HUES6 (cell line): Measurements from ENCODE around the gene TMEM101.
"Not testable (repeated sequence)": the region's sequence is repeated elsewhere in the genome, so short reads cannot be mapped to it uniquely, and the experiment has no call there.

Experiments
- H3K27ac ChIP-seq: 2 replicates; pipeline ENCODE4 v1.7.0; 2013; ENCODE audit warnings: low read depth, mild to moderate bottlenecking, low read length, inconsistent platforms
- H3K27me3 ChIP-seq: 2 replicates; pipeline ENCODE4 v1.6.1; 2013; ENCODE audit warnings: low read length; ENCODE audit not compliant: control insufficient read depth, insufficient read depth
- H3K36me3 ChIP-seq: 2 replicates; pipeline ENCODE4 v1.6.1; 2013; ENCODE audit warnings: low read length; ENCODE audit not compliant: control insufficient read depth, insufficient read depth
- H3K4me1 ChIP-seq: 2 replicates; pipeline ENCODE4 v1.6.1; 2013; ENCODE audit warnings: low read length; ENCODE audit not compliant: control insufficient read depth, insufficient read depth
- H3K4me3 ChIP-seq: 2 replicates; pipeline ENCODE4 v1.5.1; 2013; ENCODE audit warnings: low read depth, low read length
- H3K9ac ChIP-seq: one replicate; pipeline ENCODE4 v1.6.1; 2013; ENCODE audit warnings: mild to moderate bottlenecking, low read length
- H3K9me3 ChIP-seq: 2 replicates; pipeline ENCODE4 v1.6.1; 2013; ENCODE audit warnings: low read depth, low read length; ENCODE audit not compliant: control insufficient read depth, insufficient read depth

The TMEM101 gene

GRCh38 chr17:43983515-43984411 lies 31.0 kb downstream of the TMEM101 start:
- Histone ChIP-seq H3K4me1 (peaks cover 9% of the 10 kb centered on the region), H3K27me3 (peaks cover 40% of the 10 kb centered on the region), H3K4me3 (peak overlapping the region; percentile 83), H3K27ac (no peak overlapping the region), H3K9ac (peak overlapping the region; percentile 30), H3K9me3 (no peaks in the 10 kb centered on the region), H3K36me3 (no peaks in the 10 kb centered on the region)

- no peaks in the 10 kb centered on the region for H3K36me3 ChIP-seq
- H3K27ac ChIP-seq: no peak overlapping the region
- peaks cover 9% of the 10 kb centered on the region for H3K4me1 ChIP-seq
- peaks cover 45% of the 10 kb centered on the region for H3K27me3 ChIP-seq
- H3K4me3 ChIP-seq: peak overlapping the region; percentile 83
- H3K9me3 ChIP-seq: no peaks in the 10 kb centered on the region
- no peak overlapping the region for H3K9ac ChIP-seq
These were observed 31.6 kb downstream of the TMEM101 start for GRCh38 chr17:43983196-43983514.

- H3K9ac ChIP-seq: no peak overlapping the region
These were observed 32.6 kb downstream of the TMEM101 start for GRCh38 chr17:43982171-43982570.

GRCh38 chr17:43979671-43980070 lies 35.1 kb downstream of the TMEM101 start:
- Histone ChIP-seq H3K4me1 (peaks cover 8% of the 10 kb centered on the region), H3K9me3 (no peaks in the 10 kb centered on the region), H3K27me3 (peaks cover 48% of the 10 kb centered on the region), H3K4me3 (no peak overlapping the region), H3K36me3 (no peaks in the 10 kb centered on the region), H3K27ac (no peak overlapping the region), H3K9ac (no peak overlapping the region)

More at GRCh38 chr17:43982171-43982570, 32.6 kb downstream of the TMEM101 start:
- Histone ChIP-seq H3K4me3 (no peak overlapping the region), H3K4me1 (peaks cover 9% of the 10 kb centered on the region), H3K27me3 (peaks cover 53% of the 10 kb centered on the region), H3K27ac (no peak overlapping the region), H3K9me3 (no peaks in the 10 kb centered on the region), H3K36me3 (no peaks in the 10 kb centered on the region)

GRCh38 chr17:43979011-43979410 lies 35.8 kb downstream of the TMEM101 start:
- Histone ChIP-seq H3K9me3 (no peaks in the 10 kb centered on the region), H3K4me1 (peaks cover 2% of the 10 kb centered on the region; the same call in 1 of the 2 replicates), H3K4me3 (no peak overlapping the region), H3K9ac (no peak overlapping the region), H3K27ac (no peak overlapping the region), H3K27me3 (peaks cover 43% of the 10 kb centered on the region), H3K36me3 (no peaks in the 10 kb centered on the region)

GRCh38 chr17:43978078-43978477 lies 36.7 kb downstream of the TMEM101 start:
- Histone ChIP-seq H3K9ac (no peak overlapping the region), H3K9me3 (no peaks in the 10 kb centered on the region), H3K36me3 (no peaks in the 10 kb centered on the region), H3K27ac (no peak overlapping the region), H3K4me3 (no peak overlapping the region), H3K4me1 (no peaks in the 10 kb centered on the region), H3K27me3 (peaks cover 33% of the 10 kb centered on the region)

- no peaks in the 10 kb centered on the region for H3K4me1 ChIP-seq
- peaks cover 24% of the 10 kb centered on the region for H3K27me3 ChIP-seq
- no peaks in the 10 kb centered on the region for H3K36me3 ChIP-seq
- H3K27ac ChIP-seq: no peak overlapping the region
- H3K9me3 ChIP-seq: no peaks in the 10 kb centered on the region
- H3K4me3 ChIP-seq: no peak overlapping the region
- H3K9ac ChIP-seq: no peak overlapping the region
These were observed 37.6 kb downstream of the TMEM101 start for GRCh38 chr17:43976963-43977837.

GRCh38 chr17:43975898-43976297 lies 38.9 kb downstream of the TMEM101 start:
- H3K27ac ChIP-seq: no peak overlapping the region
- H3K27me3 ChIP-seq: peaks cover 16% of the 10 kb centered on the region; the same call in 1 of the 2 replicates
- H3K9ac ChIP-seq: no peak overlapping the region
- no peaks in the 10 kb centered on the region for H3K4me1 ChIP-seq
- H3K36me3 ChIP-seq: no peaks in the 10 kb centered on the region
- H3K9me3 ChIP-seq: no peaks in the 10 kb centered on the region
- no peak overlapping the region for H3K4me3 ChIP-seq

- Histone ChIP-seq H3K36me3 (no peaks in the 10 kb centered on the region), H3K27ac (no peak overlapping the region), H3K4me1 (no peaks in the 10 kb centered on the region), H3K9ac (no peak overlapping the region), H3K27me3 (peaks cover 16% of the 10 kb centered on the region; the same call in 1 of the 2 replicates), H3K9me3 (no peaks in the 10 kb centered on the region), H3K4me3 (no peak overlapping the region)
These were observed 40.1 kb downstream of the TMEM101 start for GRCh38 chr17:43974382-43975266.

GRCh38 chr17:43972444-43973212 lies 42.1 kb downstream of the TMEM101 start:
- H3K4me1 ChIP-seq, H3K4me3 ChIP-seq, H3K36me3 ChIP-seq, H3K27me3 ChIP-seq, H3K9me3 ChIP-seq, H3K27ac ChIP-seq, H3K9ac ChIP-seq: not testable (repeated sequence)
